Endothelial cell of hepatic sinusoid (primary cell): Measurements from ENCODE around the gene ZFHX3.
"Not testable (repeated sequence)": the region's sequence is repeated elsewhere in the genome, so short reads cannot be mapped to it uniquely, and the experiment has no call there.

ENCODE experiments used
- in situ Hi-C: cut with HindIII; loops from 2 replicates; pipeline ENCODE4 v1.10.0; 2017; ENCODE audit warnings: low sequenced_read_pairs

The ZFHX3 gene

GRCh38 chr16:73002866-73003265, 45.1 kb downstream of the ZFHX3 start:
- in situ Hi-C loops: no loop called here

GRCh38 chr16:73000907-73001521, 46.9 kb downstream of the ZFHX3 start:
- in situ Hi-C loops: no loop called here

GRCh38 chr16:73000020-73000906, 47.7 kb downstream of the ZFHX3 start:
- in situ Hi-C loops: no loop called here

- in situ Hi-C loops: no loop called here
Measured at GRCh38 chr16:72999541-73000019, 48.3 kb downstream of the ZFHX3 start.

GRCh38 chr16:72997141-72997542, 50.8 kb downstream of the ZFHX3 start:
- in situ Hi-C loops: no loop called here

GRCh38 chr16:72996291-72997062, 51.5 kb downstream of the ZFHX3 start:
- in situ Hi-C loops: no loop called here

- in situ Hi-C loops: not testable (repeated sequence)
Measured at GRCh38 chr16:72995882-72996270, 52.1 kb downstream of the ZFHX3 start.

- in situ Hi-C loops: no loop called here
Measured at GRCh38 chr16:72995151-72995881, 52.6 kb downstream of the ZFHX3 start.

- in situ Hi-C loops: no loop called here
Measured at GRCh38 chr16:72992142-72992601, 55.8 kb downstream of the ZFHX3 start.

- in situ Hi-C loops: no loop called here
Measured at GRCh38 chr16:72991644-72992043, 56.3 kb downstream of the ZFHX3 start.

GRCh38 chr16:72991211-72991610, 56.7 kb downstream of the ZFHX3 start:
- in situ Hi-C loops: no loop called here

GRCh38 chr16:72990571-72990970, 57.4 kb downstream of the ZFHX3 start:
- in situ Hi-C loops: no loop called here

GRCh38 chr16:72989579-72990551, 58.1 kb downstream of the ZFHX3 start:
- in situ Hi-C loops: no loop called here

GRCh38 chr16:72989203-72989578, 58.7 kb downstream of the ZFHX3 start:
- in situ Hi-C loops: not testable (repeated sequence)

GRCh38 chr16:72988569-72988968, 59.4 kb downstream of the ZFHX3 start:
- in situ Hi-C loops: no loop called here

- in situ Hi-C loops: no loop called here
Measured at GRCh38 chr16:72987480-72987901, 60.4 kb downstream of the ZFHX3 start.

- in situ Hi-C loops: no loop called here
Measured at GRCh38 chr16:72985995-72986394, 61.9 kb downstream of the ZFHX3 start.

GRCh38 chr16:72985148-72985941, 62.6 kb downstream of the ZFHX3 start:
- in situ Hi-C loops: no loop called here
